GM21737 (cell line): ENCODE data around the gene SFXN4.
A peak's percentile ranks its signal among the peaks of the same experiment; 100 is the strongest.
"Not testable (repeated sequence)": the region's sequence is repeated elsewhere in the genome, so short reads cannot be mapped to it uniquely, and the experiment has no call there.

ENCODE experiments used
- ATAC-seq: cut with Tn5 transposase; IDR thresholded peaks from one replicate; pipeline ENCODE4 v1.9.1; 2021; ENCODE audit warnings: mild to moderate bottlenecking, moderate library complexity; ENCODE audit not compliant: unreplicated experiment

SFXN4 gene

DNA sequence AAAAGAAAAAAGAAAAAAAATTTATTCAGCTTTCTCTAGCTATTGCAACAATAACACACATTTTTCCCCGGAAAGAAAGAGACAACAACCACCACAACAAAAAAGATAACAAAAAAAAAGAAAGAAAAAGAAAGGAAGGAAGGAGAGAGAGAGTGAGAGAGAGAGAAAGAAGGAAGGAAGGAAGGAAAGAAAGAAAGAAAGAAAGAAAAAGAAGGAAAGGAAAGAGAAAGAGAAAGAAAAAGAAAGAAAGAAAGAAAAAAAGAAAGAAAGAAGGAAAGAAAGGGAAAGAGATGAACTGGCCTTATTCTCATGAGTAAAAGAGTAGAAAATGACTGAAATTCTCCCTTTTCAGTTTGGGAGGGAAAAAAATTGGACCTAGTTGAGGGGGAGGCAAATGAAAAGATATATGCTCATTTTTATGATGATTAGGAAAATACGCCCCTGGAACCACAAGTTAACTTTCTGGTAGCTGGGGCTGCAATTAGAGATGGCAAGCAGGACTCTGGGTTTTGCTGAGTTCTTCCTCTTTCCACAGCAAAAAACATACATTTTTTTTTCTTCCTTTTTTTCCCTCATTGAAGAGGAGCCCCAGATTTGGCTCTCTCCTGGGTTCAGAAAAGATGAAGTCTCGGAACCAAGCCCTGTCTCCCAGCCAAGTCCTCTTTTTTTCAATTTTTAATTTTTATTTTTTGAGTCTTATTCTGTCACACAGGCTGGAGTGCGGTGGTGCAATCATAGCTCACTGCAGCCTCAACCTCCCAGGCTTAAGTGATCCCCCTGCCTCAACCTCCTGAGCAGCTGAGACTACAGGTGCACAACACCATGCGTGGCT is 25.7 kb upstream of the SFXN4 start:
- ATAC-seq: no peak

DNA sequence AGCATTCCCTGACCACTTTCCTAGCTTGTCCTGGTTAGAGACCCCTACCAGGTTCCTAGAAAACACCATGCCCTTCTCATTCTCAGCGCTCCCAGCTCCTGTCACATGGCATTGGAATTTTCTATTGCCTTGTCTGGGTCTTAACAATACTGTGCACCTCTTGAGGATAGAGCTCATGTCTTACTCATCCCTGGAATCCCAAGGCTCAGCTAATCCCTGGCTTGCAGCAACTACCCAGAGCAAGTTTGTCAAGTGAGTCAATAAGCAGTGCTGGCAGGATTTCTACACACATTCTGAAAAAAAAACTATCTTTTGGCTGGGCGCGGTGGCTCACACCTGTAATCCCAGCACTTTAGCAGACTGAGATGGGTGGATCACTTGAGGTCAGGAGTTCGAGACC is 24.8 kb upstream of the SFXN4 start:
- no peak for ATAC-seq

DNA sequence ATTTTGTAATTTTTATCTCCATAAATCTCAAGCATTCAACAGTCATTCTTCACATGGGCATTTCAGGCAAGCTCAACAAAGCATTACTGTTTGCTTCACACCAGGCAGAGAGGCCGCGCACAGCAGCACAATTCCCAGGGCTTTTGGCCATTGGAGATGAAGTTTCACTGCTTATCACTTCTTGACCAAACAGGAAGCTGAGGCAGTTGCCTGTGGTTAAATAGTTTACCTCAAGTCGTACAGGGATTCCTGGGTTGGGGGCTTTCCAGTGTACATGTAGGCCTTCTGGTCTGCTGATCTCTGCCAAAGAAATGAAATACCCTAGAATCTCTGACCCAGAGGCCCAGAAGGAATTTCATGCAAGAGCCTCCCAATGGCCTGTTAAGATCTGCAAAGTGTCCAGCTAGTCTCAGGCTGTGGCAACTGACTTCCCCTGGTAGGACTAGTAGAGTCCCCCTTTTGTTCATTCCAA is 24.3 kb upstream of the SFXN4 start:
- no peak for ATAC-seq

DNA sequence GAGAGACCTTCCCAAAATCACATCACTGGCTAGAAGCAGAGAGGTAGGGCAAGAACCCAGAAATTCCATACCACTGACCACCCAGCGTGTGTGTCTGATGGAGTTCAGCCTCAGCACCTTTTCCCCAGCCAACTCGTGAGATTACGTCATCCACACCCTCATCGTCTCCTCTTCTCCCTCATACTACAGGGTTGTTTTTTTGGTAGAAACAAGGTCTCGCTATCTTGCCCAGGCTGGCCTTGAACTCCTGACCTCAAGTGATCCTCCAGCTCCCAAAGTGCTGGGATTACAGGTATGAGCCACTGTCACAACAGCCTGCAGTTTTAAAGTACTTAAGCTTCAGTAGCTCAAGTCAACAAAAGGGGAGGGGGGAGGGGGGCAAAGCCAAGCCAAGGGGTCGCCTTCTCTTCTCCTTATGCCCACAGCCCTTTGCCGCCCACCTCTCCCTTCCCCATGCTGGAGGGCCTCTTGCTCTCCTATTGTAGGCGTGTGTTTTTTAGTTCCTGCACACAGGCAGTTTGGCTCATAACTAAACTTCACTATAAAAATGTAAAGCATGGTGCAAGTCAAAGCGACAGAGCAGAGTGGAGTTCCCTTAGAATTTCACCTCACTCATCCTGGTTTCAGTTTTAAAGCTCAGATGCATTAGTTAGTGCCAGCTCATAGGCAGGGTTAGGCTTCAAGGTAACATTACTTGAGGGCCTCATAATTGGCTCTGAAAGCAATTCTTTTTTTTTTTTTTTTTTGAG is 18.3 kb upstream of the SFXN4 start:
- no peak for ATAC-seq

DNA sequence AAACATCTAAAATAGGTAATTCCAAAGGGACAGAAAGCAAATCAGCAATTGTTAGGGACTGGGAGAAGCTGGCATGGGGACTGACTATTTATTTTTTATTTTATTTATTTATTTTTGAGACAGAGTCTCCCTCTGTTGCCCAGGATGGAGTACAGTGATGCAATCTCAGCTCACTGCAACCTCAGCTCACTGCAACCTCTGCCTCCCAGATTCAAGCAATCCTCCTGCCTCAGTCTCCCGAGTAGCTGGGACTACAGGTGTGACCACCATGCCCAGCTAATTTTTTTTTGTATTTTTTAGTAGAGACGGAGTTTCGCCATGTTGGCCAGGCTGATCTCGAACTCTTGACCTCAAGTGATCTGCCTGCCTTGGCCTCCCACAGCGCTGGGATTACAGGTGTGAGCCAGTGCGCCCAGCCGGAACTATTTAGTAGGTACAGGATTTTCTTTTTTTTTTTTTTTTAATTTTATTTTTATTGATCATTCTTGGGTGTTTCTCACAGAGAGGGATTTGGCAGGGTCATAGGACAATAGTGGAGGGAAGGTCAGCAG is 15.4 kb upstream of the SFXN4 start:
- not testable (repeated sequence) for ATAC-seq

DNA sequence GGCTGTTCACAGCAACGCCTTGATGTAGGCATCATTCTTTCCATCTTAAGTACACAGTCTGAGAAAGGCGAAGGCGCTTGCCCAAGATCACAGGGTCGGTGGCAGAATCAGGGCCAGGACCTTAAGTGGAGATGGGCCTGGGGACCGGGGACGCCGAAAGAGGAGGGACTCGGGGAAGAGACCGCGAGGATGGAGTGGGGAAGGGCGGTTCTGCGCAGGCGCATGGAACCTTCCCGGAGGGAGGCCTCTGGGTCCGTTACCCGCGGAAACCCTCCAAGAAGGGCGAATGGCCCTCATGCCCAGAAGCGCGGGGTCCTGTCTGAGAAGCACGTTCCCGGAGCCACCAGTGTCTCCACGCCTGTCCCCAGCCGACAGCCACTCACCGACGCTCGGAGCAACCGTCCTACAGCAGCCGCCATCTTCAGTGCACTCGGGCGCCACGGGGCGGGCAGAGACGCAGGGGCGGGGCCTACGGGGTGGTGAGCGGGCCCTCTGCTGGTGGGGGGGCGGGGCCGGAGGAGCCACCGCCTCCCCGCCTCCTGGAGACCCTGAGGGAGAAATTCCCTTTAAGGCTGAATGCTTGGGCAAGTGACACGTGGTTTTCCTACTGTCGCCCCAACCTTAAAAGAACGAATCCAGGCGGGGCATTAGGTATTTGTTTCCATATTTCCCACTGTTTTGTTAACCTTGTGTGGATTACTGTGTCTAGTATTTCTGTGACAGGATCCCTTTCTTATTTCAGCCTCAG is 13.0 kb upstream of the SFXN4 start, which contains the start of gene PRDX3:
PRDX3 (minus strand) TSS at position 441 of the 748 bp plus-strand sequence; CDS start at position 419, 22 bp downstream.
- peak; percentile 87 for ATAC-seq

DNA sequence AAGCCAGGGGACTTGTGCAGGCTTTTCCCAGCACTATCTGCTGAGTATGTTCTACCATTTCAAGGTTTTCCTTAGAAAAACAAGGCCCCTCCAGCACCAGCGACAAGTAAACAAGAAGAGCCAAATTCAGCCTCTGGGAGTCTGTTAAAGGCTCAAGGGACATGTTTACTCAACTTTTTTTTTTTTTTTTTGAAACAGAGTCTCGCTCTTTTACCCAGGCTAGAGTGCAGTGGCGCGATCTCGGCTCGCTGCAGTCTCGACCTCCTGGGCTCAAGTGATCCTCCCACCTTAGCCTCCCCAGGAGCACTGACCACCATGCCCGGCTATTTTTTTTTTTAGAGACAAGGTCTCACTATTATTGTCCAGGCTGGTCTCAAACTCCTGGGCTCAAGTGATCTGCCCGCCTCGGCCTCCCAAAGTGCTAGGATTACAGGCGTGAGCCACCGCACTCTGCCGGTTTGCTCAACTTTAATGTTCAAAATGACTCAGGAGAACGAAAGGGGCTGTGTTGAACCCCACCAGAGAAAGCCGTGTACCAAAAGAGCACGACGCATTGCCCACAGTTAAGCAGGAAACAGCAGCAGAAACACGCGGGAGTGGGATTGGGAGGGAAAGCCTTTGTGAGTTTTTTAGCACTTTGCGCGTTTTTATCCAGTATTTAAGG is 12.3 kb upstream of the SFXN4 start:
- ATAC-seq: no peak

DNA sequence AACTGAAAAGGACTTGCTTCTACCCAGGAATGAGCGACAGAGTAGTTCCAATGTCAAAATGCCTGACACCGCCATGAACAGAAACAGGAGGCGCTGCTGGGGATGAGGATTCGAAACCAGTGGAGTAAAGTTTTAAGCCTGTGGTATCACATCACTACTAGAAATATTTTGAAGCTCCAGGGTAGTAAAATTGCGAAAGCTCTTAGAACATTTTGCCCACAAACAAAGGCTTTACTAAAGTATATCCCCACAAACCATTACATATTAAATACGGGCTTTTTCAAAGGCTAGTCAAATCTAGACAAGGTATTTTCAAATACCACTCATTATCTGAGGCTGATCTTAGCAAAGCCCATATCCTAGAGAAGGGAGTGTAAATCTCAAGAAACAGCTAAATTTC is 10.7 kb upstream of the SFXN4 start:
- no peak for ATAC-seq

DNA sequence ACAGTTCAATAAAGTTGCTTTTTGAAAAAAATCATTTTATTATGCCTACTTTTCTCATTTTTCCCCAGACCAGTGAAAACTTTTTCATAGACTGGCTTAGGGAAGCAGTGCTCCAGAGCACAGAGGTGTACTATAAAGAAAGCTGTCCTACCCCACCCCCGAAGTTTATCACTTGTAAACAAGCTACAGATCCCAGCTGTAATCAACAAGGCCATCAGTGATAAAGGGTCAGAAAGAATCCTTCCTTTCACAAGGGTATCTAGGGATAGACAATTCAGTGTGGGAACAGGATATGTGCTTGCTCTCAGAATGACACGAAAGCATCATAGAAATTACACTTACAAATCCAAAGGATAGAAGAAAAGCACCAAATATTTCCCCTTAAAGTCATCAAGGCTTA is 8.6 kb upstream of the SFXN4 start:
- no peak for ATAC-seq

DNA sequence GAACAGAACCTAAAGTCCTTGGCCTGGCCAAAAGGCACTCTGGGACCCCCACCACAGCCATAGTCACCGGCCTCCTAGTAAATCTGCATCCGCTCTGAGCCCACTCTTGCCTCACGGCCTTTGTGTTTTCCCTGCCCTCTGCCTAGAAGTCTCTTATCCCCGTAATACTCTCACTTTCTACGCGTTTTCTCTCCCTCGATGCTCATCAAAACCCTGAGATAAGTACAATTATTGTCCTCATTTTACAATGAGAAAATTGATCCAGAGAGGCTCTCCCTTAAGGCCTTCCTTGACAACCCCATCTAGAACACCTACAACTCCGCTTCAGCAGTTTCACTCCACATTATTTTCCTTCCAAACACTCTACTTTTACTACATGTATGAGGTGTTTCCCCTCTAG is 1.5 kb upstream of the SFXN4 start:
- no peak for ATAC-seq

DNA sequence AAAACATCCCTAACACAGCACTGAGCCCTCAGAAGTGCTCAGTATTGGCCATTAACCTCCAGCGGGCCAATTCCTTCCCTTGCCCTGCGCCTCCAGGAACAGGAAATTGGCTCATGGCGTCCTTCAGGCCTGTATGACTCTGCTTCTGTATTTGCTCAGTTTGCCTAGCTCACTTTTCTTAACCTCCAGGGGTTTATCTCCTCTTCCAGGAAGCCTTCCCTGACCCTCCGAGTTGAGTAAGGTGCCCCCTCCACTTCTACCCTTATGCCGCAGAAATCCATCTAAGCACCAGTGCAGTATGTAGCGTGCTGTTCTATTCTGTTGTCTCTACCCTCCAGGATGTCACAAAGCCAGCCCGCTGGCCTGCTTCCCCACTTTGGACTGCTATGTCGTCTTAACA is 1.1 kb upstream of the SFXN4 start:
- no peak for ATAC-seq

DNA sequence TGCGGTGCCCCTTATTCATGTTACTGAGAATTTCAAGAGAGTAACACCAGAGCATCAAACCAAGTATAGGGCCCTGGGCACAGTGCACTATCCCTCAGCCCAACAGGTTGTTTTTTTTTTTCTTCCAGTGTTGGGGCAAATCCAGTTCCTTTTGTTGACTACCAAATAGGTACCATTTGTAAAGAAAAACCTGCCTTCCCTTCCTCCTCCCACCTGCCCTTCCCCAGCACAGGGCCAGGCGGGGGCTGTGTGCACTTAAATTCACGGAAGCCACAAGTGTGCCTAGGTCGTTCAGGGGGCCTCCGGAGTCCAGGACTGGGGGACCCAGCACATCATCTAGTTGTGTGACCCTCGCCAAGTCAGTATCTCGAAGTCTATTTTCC is 595 bp upstream of the SFXN4 start:
- no peak for ATAC-seq

DNA sequence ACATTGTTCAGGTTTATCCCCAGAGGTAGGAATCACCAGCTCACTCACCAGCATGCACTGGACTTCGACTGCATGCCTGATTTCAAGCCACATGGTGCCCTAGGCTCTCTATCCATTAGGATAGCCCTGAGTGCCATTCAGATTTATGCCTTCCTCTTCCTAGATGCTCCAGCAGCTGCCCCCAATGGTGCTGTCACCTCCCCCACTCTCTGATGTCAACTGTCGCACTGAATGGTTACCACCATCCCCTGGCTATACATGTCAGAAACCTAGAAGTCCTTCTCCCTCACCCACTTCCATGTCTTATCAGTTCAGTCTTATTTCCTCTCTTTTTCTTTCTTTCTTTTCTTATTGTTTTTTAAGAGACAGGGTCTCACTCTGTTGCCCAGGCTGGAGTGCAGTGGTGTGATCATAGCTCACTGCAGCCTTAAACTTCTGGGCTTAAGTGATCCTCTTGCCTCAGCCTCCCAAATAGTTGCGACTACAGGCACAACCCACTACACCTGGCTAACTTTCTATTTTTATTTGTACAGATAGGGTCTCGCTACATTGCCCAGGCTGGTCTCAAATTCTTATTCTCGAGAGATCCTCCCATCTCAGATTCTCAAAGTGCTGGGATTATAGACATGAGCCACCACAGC is 2.9 kb downstream of the SFXN4 start:
- ATAC-seq: no peak

DNA sequence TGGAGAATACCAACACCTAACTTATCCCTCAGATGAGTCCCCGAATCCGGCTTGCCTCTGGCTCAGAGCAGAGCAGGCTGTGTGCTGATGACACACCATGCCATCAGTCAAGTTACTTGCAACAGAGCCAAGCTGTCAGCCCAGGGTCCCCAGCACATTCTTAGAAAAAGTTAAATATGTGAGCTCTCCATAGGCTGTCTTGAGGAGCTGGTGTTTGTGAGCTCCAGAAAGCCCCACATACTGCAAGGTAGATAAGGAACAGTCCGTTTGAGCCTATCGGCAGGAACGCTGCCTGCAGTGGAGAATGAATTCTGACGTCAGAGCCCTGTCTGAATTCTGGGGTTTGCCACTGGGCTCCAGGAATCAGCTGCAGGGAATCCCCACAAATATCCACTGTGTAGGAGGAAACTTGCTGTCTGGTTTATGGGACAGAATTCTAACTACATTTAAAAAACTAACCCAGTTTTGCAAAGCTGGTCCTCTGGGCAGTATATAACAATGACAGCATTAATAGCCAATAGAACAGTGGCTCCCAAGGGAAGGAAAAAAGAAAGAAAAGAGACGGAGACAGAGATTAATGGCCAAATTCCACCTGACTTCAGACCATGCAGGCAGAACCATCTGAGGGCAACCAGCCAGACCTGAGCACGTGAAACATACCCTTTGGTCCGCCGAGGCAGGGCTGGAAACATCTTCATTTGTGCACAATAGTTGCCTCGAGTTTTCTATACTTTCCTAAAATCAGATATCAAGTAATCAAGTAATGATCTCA is 3.6 kb downstream of the SFXN4 start:
- ATAC-seq: no peak

DNA sequence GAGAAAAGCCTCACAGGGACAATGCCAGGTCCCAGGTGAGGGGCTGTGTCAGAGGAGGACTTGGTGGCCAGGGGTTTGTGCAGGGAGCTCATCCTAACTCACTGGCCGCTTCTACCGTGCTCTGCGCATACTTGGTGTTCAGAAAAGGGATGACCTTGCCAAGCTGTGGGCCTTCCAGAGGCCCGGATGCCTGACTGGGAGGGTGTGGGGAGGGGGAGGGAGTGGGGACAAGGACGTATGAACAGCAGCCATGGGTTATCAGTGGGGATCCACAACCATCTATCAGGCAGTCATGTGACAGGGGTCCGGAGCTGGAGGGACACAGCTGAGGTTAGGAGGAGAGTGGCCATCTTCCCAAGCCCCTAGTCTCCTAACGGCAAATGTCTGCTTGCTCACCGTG is 6.2 kb downstream of the SFXN4 start:
- no peak for ATAC-seq

DNA sequence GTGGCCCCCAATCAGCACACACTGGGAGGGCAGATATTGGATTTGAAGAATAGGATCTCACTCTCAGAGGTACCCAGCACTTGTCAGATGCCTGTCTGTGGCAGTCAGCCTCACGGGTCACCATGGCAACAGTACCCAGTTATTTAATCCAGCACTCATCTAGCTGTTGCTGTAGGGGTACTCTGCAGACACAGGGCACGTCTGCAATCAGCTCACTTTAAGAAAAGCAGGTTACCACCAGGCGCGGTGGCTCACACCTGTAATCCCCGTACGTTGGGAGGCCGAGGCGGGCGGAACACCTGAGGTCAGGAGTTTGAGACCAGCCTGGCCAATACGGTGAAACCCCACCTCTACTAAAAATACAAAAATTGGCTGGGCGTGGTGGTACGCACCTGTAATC is 11.9 kb downstream of the SFXN4 start:
- ATAC-seq: no peak

DNA sequence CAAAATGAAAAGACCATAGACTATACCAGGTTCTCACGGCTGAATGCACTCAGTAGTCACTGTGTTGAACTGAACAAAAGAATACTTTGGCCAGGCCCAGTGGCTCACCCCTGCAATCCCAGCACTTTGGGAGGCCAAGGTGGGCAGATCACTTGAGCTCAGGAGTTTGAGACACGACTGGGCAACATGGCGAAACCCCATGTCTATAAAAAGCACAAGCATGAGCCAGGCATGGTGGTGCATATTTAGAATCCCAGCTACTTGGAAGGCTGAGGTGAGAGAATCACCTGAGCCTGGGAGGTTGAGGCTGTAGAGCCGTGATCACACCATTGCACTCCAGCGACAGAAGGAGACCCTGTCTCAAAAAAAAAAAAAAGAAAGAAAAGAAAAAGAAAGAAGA is 12.5 kb downstream of the SFXN4 start:
- no peak for ATAC-seq

DNA sequence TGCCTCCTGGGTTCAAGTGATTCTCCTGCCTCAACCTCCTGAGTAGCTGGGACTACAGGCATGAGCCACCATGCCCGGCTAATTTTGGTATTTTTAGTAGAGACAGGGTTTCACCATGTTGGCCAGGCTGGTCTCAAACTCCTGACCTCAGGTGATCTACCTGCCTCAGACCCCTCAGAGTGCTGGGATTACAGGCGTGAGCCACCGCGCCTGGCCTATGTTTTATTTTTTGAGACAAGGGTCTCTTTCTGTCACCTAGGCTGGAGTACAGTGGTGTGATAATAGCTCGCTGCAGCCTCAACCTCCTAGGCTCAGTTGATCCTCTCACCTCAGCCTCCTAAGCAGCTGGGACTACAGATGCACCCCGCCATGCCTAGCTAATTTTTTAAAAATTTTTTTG is 13.9 kb downstream of the SFXN4 start:
- not testable (repeated sequence) for ATAC-seq

DNA sequence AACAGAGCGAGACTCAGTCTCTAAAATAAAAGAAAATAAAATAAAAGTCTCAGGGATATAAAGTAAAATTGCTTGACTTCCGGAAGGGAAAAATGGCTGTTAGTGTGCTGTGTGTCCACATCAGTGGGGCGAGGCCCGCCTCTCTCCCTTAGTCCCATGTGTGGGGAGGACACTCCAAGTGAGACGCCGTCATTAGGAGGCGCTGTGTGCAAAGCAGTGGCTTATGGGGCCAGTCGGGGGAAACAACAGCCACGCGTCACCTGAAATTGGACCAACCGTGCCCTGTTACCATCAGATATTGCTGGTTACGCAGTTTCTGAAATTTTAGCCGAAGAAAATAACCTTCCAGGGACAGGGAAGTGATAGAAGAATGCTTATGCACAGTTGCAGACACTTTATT is 15.8 kb downstream of the SFXN4 start:
- no peak for ATAC-seq
